ENCODE data around the gene TMEM89.

GRCh38 chr3:48644898-48645760, 23.6 kb upstream of the TMEM89 start:
- TF ChIP-seq, protein P1, sequence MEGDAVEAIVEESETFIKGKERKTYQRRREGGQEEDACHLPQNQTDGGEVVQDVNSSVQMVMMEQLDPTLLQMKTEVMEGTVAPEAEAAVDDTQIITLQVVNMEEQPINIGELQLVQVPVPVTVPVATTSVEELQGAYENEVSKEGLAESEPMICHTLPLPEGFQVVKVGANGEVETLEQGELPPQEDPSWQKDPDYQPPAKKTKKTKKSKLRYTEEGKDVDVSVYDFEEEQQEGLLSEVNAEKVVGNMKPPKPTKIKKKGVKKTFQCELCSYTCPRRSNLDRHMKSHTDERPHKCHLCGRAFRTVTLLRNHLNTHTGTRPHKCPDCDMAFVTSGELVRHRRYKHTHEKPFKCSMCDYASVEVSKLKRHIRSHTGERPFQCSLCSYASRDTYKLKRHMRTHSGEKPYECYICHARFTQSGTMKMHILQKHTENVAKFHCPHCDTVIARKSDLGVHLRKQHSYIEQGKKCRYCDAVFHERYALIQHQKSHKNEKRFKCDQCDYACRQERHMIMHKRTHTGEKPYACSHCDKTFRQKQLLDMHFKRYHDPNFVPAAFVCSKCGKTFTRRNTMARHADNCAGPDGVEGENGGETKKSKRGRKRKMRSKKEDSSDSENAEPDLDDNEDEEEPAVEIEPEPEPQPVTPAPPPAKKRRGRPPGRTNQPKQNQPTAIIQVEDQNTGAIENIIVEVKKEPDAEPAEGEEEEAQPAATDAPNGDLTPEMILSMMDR (IDR thresholded peaks at IDR 0.05; ENCODE audit: low read length): no peak
- TF ChIP-seq EZH2 (optimal IDR thresholded peaks at IDR 0.05; ENCODE audit: low read depth, low read length): no peak
- no peak for TF ChIP-seq EZH2phosphoT487 (IDR thresholded peaks at IDR 0.05; ENCODE audit: low read length)

Data from MM.1S (cell line).